ENCODE data around the gene SNN. TPM values are rescaled to one million over a fixed set of nuclear protein-coding genes. Genes with fewer than 3 reads are reported as not detected.

The SNN gene
- total RNA-seq, 1 donor from 2014 or later: 32.1 TPM

DNA sequence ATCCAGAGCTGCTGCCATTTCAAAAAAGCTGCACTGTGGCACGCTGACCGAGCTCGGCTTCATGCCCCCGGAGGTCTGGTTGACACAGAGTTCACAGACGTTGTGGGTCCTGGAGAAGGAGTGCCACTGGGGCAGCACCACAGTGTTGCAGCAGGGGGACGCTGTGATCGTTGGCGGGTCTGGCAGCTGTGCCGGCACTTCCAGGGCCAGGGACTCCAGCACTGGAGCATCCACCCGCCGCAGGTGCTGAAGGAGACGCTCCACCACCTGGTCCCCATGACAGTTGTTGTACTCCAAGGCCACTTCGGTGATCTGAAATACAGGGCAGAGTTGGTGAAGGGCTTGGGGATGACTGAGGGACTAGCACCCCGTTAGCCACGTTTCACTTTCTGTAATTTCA lies 23.5 kb downstream of the SNN start:
- TF ChIP-seq, protein P1, sequence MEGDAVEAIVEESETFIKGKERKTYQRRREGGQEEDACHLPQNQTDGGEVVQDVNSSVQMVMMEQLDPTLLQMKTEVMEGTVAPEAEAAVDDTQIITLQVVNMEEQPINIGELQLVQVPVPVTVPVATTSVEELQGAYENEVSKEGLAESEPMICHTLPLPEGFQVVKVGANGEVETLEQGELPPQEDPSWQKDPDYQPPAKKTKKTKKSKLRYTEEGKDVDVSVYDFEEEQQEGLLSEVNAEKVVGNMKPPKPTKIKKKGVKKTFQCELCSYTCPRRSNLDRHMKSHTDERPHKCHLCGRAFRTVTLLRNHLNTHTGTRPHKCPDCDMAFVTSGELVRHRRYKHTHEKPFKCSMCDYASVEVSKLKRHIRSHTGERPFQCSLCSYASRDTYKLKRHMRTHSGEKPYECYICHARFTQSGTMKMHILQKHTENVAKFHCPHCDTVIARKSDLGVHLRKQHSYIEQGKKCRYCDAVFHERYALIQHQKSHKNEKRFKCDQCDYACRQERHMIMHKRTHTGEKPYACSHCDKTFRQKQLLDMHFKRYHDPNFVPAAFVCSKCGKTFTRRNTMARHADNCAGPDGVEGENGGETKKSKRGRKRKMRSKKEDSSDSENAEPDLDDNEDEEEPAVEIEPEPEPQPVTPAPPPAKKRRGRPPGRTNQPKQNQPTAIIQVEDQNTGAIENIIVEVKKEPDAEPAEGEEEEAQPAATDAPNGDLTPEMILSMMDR (IDR thresholded peaks at IDR 0.05): no peak
- ATAC-seq (ENCODE audit: low read depth) (no peak), DNase-seq (no peak)
- Mint-ChIP-seq H3K27ac (no peak overlapping the region), H3K27me3 (no peaks in the 10 kb centered on the region), H3K36me3 (ENCODE audit: low read depth) (peaks cover 86% of the 10 kb centered on the region), H3K4me1 (peaks cover 64% of the 10 kb centered on the region), H3K4me3 (no peak overlapping the region), H3K9me3 (no peaks in the 10 kb centered on the region)
- intact Hi-C loops (cut with micrococcal nuclease): no loop called here
- POLR2A ChIA-PET: interaction anchor here (0.6 to 2.1 kb wide), 4 partner anchors 14 to 107 kb away, joined by 3 to 5 read pairs (median 4); no protein-coding TSS in a partner anchor
- CTCF ChIA-PET: no interaction called here

DNA sequence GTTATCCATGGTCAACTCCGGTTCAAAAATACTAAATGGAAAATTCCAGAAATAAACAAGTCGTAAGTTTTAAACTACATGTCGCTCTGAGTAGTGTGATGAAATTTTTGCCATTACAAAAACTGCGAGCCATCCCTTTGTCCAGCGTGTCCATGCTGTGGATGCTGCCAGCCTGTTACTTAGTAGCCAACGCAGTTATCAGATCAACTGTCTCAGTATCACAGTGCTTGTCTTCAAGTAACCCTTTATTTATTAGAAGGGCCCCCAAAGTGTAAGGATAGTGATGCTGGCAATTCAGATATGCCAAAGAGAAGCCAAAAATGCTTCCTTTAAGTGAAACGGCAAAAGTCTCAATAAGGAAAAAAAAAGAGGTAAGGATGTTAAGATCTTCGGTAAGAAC lies 23.9 kb downstream of the SNN start:
- CTCF ChIA-PET: no interaction called here
- H3K27ac Mint-ChIP-seq: peak overlapping the region; percentile 6

DNA sequence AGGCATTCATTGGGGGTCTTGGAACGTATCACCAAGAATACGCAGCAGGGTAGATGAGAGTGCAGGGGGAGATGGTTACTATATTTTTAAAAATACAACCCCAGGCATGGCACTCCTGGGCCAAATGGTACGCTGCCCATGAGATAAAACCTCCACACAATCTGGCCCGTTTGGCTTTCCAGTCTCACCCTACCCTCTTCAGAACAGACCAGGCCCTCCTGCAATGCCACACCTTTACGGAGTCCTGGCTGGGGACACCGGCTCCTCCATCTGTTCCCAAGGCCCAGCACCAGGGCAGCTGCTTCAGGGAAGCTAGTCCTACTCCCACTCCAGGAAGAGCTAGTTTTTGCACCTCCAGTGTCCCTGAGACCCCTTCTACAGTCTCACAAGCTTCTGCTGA lies 24.4 kb downstream of the SNN start:
- POLR2A ChIA-PET: interaction anchor here (0.5 kb wide), 1 partner anchor 50 kb away, joined by 3 read pairs; the partner anchor contains the start of gene TXNDC11

More for the DNA sequence above, 23.9 kb downstream of the SNN start:
- H3K4me3 Mint-ChIP-seq: no peak overlapping the region
- H3K27me3 Mint-ChIP-seq: no peaks in the 10 kb centered on the region
- H3K9me3 Mint-ChIP-seq: no peaks in the 10 kb centered on the region
- POLR2A ChIA-PET: no interaction called here
- peaks cover 60% of the 10 kb centered on the region for H3K4me1 Mint-ChIP-seq
- ATAC-seq (ENCODE audit: low read depth): no peak
- intact Hi-C loops (cut with micrococcal nuclease): no loop called here
- no peak for DNase-seq
- peaks cover 86% of the 10 kb centered on the region for H3K36me3 Mint-ChIP-seq (ENCODE audit: low read depth)
- TF ChIP-seq, protein P1 (IDR thresholded peaks at IDR 0.05): no peak

DNA sequence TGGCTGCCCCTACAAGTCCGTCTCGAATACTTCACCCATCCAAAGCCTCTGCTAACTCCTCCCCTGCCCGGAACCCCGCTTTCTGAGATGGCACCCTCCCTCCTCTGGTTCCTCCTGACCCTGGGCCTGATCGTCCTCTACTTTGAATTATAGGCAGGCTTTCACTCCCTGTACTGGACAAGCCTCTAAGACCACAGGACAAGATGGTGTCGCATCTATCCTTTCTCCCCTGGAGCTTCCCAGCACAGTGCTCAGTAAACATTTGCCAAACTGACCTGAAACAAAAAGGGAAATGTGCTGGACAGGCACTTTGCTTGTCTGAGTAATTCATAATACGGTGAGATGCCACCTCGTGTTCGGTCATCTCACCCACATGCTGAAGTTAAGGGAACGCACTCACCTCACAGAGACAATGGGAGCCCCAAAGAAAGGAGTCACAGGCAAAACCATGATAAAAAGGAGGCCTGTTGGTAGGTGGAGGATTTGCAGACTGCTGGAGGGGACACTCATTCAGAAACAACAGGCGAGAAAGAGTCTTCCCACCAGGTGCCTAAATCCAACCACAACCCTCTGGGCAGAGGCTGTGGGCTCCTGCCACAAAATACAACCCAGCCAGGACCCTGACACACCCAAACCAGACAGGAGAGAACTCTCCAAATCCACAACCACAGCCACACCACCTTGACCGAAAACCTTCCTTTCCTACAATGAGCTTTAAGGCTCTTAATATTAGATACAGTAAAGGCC lies 28.2 kb downstream of the SNN start:
- intact Hi-C loops (cut with micrococcal nuclease): no loop called here
- H3K36me3 Mint-ChIP-seq (ENCODE audit: low read depth): peaks cover 91% of the 10 kb centered on the region
- peaks cover 36% of the 10 kb centered on the region for H3K4me1 Mint-ChIP-seq
- H3K27ac Mint-ChIP-seq: no peak overlapping the region
- DNase-seq (no peak), ATAC-seq (ENCODE audit: low read depth) (no peak)
- H3K27me3 Mint-ChIP-seq: no peaks in the 10 kb centered on the region
- no peaks in the 10 kb centered on the region for H3K9me3 Mint-ChIP-seq
- TF ChIP-seq, protein P1 (IDR thresholded peaks at IDR 0.05): no peak
- CTCF ChIA-PET: no interaction called here
- POLR2A ChIA-PET: no interaction called here
- no peak overlapping the region for H3K4me3 Mint-ChIP-seq

More for the DNA sequence above, 24.4 kb downstream of the SNN start:
- peaks cover 55% of the 10 kb centered on the region for H3K4me1 Mint-ChIP-seq
- DNase-seq (no peak), ATAC-seq (ENCODE audit: low read depth) (no peak)
- no peaks in the 10 kb centered on the region for H3K9me3 Mint-ChIP-seq
- intact Hi-C loops (cut with micrococcal nuclease): no loop called here
- H3K27me3 Mint-ChIP-seq: no peaks in the 10 kb centered on the region
- CTCF ChIA-PET: no interaction called here
- peaks cover 87% of the 10 kb centered on the region for H3K36me3 Mint-ChIP-seq (ENCODE audit: low read depth)
- H3K4me3 Mint-ChIP-seq: no peak overlapping the region
- H3K27ac Mint-ChIP-seq: peak overlapping the region; percentile 6
- TF ChIP-seq, protein P1 (IDR thresholded peaks at IDR 0.05): no peak

DNA sequence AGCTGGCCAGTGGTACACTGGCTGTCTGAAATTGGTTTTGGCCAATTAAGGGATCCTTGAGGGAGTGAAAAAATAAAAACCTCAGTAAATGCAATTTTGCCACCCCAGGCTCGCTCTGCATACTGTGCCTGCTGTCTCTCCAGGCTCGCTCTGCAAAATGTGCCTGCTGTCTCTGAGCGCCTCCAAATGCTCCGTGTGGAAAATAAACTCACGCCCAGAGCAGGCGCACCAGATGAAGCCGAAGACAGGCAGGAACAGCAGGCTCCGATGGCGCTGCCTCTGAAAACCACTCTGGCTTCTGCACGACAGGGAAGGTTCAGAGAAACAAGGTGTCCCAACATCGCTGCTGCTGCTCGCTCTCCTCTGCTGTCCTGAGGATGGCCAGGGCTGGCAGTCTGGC lies 29.1 kb downstream of the SNN start:
- no peak overlapping the region for H3K4me3 Mint-ChIP-seq
- intact Hi-C loops (cut with micrococcal nuclease): no loop called here
- H3K4me1 Mint-ChIP-seq: peaks cover 28% of the 10 kb centered on the region
- no peak overlapping the region for H3K27ac Mint-ChIP-seq
- ATAC-seq (ENCODE audit: low read depth) (no peak), DNase-seq (no peak)
- H3K27me3 Mint-ChIP-seq: no peaks in the 10 kb centered on the region
- ChIA-PET CTCF (interaction anchor here (1.2 kb wide), 1 partner anchor 165 kb away, joined by 4 read pairs; no protein-coding TSS in a partner anchor), POLR2A (interaction anchor here (1.1 kb wide), 2 partner anchors 20 to 45 kb away, joined by 3 to 4 read pairs; partner anchors contain the start of gene TXNDC11)
- no peaks in the 10 kb centered on the region for H3K9me3 Mint-ChIP-seq
- peaks cover 88% of the 10 kb centered on the region for H3K36me3 Mint-ChIP-seq (ENCODE audit: low read depth)
- TF ChIP-seq, protein P1 (IDR thresholded peaks at IDR 0.05): no peak
